H9 (cell line): ENCODE results near the gene BCL2L1. TPM values are rescaled to one million over a fixed set of nuclear protein-coding genes. Genes with fewer than 3 reads are reported as not detected.

Source experiments
- DNase-seq: peaks from one replicate; pipeline ENCODE4 v3.0.0-alpha.2; 2017
- H2AFZ ChIP-seq: one replicate; pipeline ENCODE4 v1.6.1; 2013; ENCODE audit warnings: mild to moderate bottlenecking, low read length, control low read depth, moderate library complexity
- H2AK5ac ChIP-seq: 2 replicates; pipeline ENCODE4 v1.6.1; 2013; ENCODE audit warnings: low read length, control low read depth, mixed read lengths; ENCODE audit not compliant: insufficient read length
- H2BK120ac ChIP-seq: one replicate; pipeline ENCODE4 v1.6.1; 2013; ENCODE audit warnings: low read depth, mild to moderate bottlenecking, low read length, control low read depth, inconsistent platforms; ENCODE audit not compliant: poor library complexity, severe bottlenecking
- H2BK12ac ChIP-seq: 2 replicates; pipeline ENCODE4 v1.6.1; 2013; ENCODE audit warnings: low read length, control low read depth, mixed read lengths, low read depth; ENCODE audit not compliant: insufficient read length
- H2BK15ac ChIP-seq: 2 replicates; pipeline ENCODE4 v1.6.1; 2013; ENCODE audit warnings: low read depth, low read length, control low read depth
- H2BK20ac ChIP-seq: one replicate; pipeline ENCODE4 v1.6.1; 2013; ENCODE audit warnings: low read depth, mild to moderate bottlenecking, low read length, control low read depth, inconsistent platforms; ENCODE audit not compliant: poor library complexity, severe bottlenecking
- H2BK5ac ChIP-seq: 2 replicates; pipeline ENCODE4 v1.6.1; 2013; ENCODE audit warnings: low read length, control low read depth, mixed read lengths; ENCODE audit not compliant: insufficient read length
- H3K14ac ChIP-seq: 2 replicates; pipeline ENCODE4 v1.6.1; 2013; ENCODE audit warnings: low read length, control low read depth; ENCODE audit not compliant: insufficient read depth
- H3K18ac ChIP-seq: 2 replicates; pipeline ENCODE4 v1.6.1; 2013; ENCODE audit warnings: low read depth, mild to moderate bottlenecking, mixed read lengths, low read length, control low read depth; ENCODE audit not compliant: insufficient read length
- H3K23ac ChIP-seq: 2 replicates; pipeline ENCODE4 v1.6.1; 2013; ENCODE audit warnings: low read length, control low read depth, mixed read lengths, low read depth; ENCODE audit not compliant: insufficient read length
- H3K23me2 ChIP-seq: 2 replicates; pipeline ENCODE4 v1.6.1; 2013; ENCODE audit warnings: low read depth, mild to moderate bottlenecking, mixed read lengths, low read length, control low read depth; ENCODE audit not compliant: insufficient read length, poor library complexity, severe bottlenecking
- H3K27ac ChIP-seq: 2 replicates; pipeline ENCODE4 v1.5.1; 2013; ENCODE audit warnings: low read length, control low read depth, mixed read lengths, low read depth; ENCODE audit not compliant: insufficient read length
- H3K27me3 ChIP-seq: 2 replicates; pipeline ENCODE4 v1.6.1; 2013; ENCODE audit warnings: low read length, control low read depth, inconsistent platforms; ENCODE audit not compliant: insufficient read depth
- H3K4ac ChIP-seq: 2 replicates; pipeline ENCODE4 v1.6.1; 2013; ENCODE audit warnings: low read depth, mild to moderate bottlenecking, control low read depth, inconsistent platforms, low read length, moderate library complexity
- H3K4me1 ChIP-seq: 2 replicates; pipeline ENCODE4 v1.6.1; 2013; ENCODE audit warnings: low read length, control low read depth, inconsistent platforms; ENCODE audit not compliant: insufficient read depth
- H3K4me2 ChIP-seq: 2 replicates; pipeline ENCODE4 v1.6.1; 2013; ENCODE audit warnings: low read length, control low read depth, mixed read lengths; ENCODE audit not compliant: insufficient read length, insufficient read depth
- H3K56ac ChIP-seq: 2 replicates; pipeline ENCODE4 v1.6.1; 2013; ENCODE audit warnings: low read depth, mild to moderate bottlenecking, mixed read lengths, low read length, control low read depth; ENCODE audit not compliant: insufficient read length
- H3K79me1 ChIP-seq: 2 replicates; pipeline ENCODE4 v1.6.1; 2013; ENCODE audit warnings: low read depth, mild to moderate bottlenecking, moderate library complexity, low read length, control low read depth, inconsistent platforms; ENCODE audit not compliant: insufficient read depth, poor library complexity, severe bottlenecking
- H3K79me2 ChIP-seq: 2 replicates; pipeline ENCODE4 v1.6.1; 2013; ENCODE audit warnings: low read length, control low read depth, inconsistent platforms; ENCODE audit not compliant: insufficient read depth
- H3K9ac ChIP-seq: 2 replicates; pipeline ENCODE4 v1.6.1; 2013; ENCODE audit warnings: low read length, control low read depth, mixed read lengths; ENCODE audit not compliant: insufficient read length; ENCODE audit errors: extremely low read depth
- H3K9me3 ChIP-seq: one replicate; pipeline ENCODE4 v1.6.1; 2013; ENCODE audit warnings: low read depth, low read length, inconsistent platforms; ENCODE audit not compliant: control insufficient read depth
- H3T11ph ChIP-seq: one replicate; pipeline ENCODE4 v1.6.1; 2013; ENCODE audit warnings: mild to moderate bottlenecking, low read length, control low read depth, inconsistent platforms
- H4K20me1 ChIP-seq: one replicate; pipeline ENCODE4 v1.6.1; 2013; ENCODE audit not compliant: control insufficient read depth, insufficient read length, insufficient read depth
- H4K5ac ChIP-seq: 2 replicates; pipeline ENCODE4 v1.6.1; 2013; ENCODE audit warnings: low read depth, mild to moderate bottlenecking, mixed read lengths, low read length, control low read depth; ENCODE audit not compliant: insufficient read length
- H4K8ac ChIP-seq: replicated peaks from 2 replicates; pipeline ENCODE4 v1.6.1; 2013; ENCODE audit warnings: low read length, control low read depth, mixed read lengths, low read depth; ENCODE audit not compliant: insufficient read length
- H4K91ac ChIP-seq: 2 replicates; pipeline ENCODE4 v1.6.1; 2013; ENCODE audit warnings: low read depth, mild to moderate bottlenecking, moderate library complexity, mixed read lengths, low read length, control low read depth; ENCODE audit not compliant: insufficient read length
- H3K27ac Mint-ChIP-seq, 3 experiments: 2 replicates in 2 of 3; 3 replicates in 1 of 3; pipeline ENCODE4 v1.8.0; 2020 to 2021; ENCODE audit warnings: mixed read lengths in 3 of 3, mild to moderate bottlenecking in 1 of 3, moderate library complexity in 1 of 3
- H3K27me3 Mint-ChIP-seq: 2 replicates; pipeline ENCODE4 v1.8.0; 2021; ENCODE audit warnings: low read depth, mild to moderate bottlenecking, moderate library complexity, mixed read lengths
- H3K36me3 Mint-ChIP-seq, 3 experiments: 2 replicates in 2 of 3; 3 replicates in 1 of 3; pipeline ENCODE4 v1.8.0; 2020 to 2021; ENCODE audit warnings: low read depth in 3 of 3, mixed read lengths in 3 of 3; ENCODE audit not compliant: insufficient read depth in 1 of 3
- H3K4me1 Mint-ChIP-seq, 2 experiments: 2 replicates each; pipeline ENCODE4 v1.8.0; 2020; ENCODE audit warnings: mixed read lengths in 2 of 2
- H3K4me3 Mint-ChIP-seq, 2 experiments: 2 replicates in 1 of 2; 3 replicates in 1 of 2; pipeline ENCODE4 v1.8.0; 2020 to 2021; ENCODE audit warnings: mild to moderate bottlenecking in 2 of 2, mixed read lengths in 2 of 2, moderate library complexity in 1 of 2
- H3K9me3 Mint-ChIP-seq, 2 experiments: 2 replicates in 1 of 2; 3 replicates in 1 of 2; pipeline ENCODE4 v1.8.0; 2020; ENCODE audit warnings: mild to moderate bottlenecking in 2 of 2, mixed read lengths in 2 of 2, moderate library complexity in 1 of 2
- WGBS: extraction: QIAGEN DNeasy Blood & Tissue Kit; methylation state at CpG from one replicate; pipeline ENCODE4 v1.1.7; 2013; ENCODE audit warnings: missing lambda C conversion rate, low lambda C conversion rate, mixed read lengths; ENCODE audit not compliant: insufficient read length; ENCODE audit errors: extremely low coverage; 5-methylcytosine and 5-hydroxymethylcytosine counted together
- total RNA-seq: library from RNA; stranded (reverse); gene quantifications from 2 replicates; pipeline ENCODE4 v1.2.1, GENCODE V29; 2021
- TF ChIP-seq, protein P1 (sequence below): fragments of 200-600 bp; sonication (generic); conservative IDR thresholded peaks from 3 replicates; pipeline ENCODE4 v1.8.0; 2021; ENCODE audit warnings: antibody characterized with exemption, mild to moderate bottlenecking

The BCL2L1 gene
- total RNA-seq, 1 experiment from 2014 or later = 105 TPM

DNA sequence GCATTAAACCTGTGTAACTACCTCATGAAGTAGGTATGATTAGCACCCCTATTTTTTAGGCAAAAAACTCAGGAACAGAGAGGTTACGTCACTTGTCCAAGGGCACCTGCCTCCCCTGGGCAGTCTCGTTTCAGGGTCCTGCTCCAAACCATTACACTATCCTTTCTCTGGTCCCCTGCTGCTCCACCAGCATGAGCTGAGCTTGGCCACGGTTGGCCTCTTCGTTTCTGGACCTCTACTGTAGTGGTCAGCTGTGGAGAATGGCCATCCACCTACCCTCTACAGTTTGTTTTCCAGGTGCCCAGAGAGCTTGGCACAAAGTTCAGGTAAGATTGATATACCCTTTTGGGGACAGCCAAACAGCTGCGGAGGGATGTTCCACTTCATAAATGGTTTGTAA is 68.1 kb downstream of the BCL2L1 start:
- no peak overlapping the region for H2BK5ac ChIP-seq
- Mint-ChIP-seq H3K27ac (no peak overlapping the region), H3K4me3 (no peak overlapping the region), H3K4me1 (no peaks in the 10 kb centered on the region), H3K9me3 (no peaks in the 10 kb centered on the region), H3K36me3 (no peaks in the 10 kb centered on the region), H3K27me3 (peaks cover 5% of the 10 kb centered on the region)
- no peaks in the 10 kb centered on the region for H3K4me1 ChIP-seq
- H3T11ph ChIP-seq = no peak overlapping the region
- no peak overlapping the region for H4K5ac ChIP-seq
- H3K27me3 ChIP-seq = no peaks in the 10 kb centered on the region
- H3K27ac ChIP-seq = no peak overlapping the region
- no peak overlapping the region for H2BK15ac ChIP-seq
- H4K91ac ChIP-seq = no peak overlapping the region
- H3K4me2 ChIP-seq = no peak overlapping the region
- no peak overlapping the region for H3K9ac ChIP-seq
- no peak overlapping the region for H2BK12ac ChIP-seq
- no peak for DNase-seq
- no CpG with 5 or more reads among the region's 5 CpGs for WGBS
- H3K79me2 ChIP-seq = no peaks in the 10 kb centered on the region
- no peak overlapping the region for H3K14ac ChIP-seq
- no peak overlapping the region for H2BK20ac ChIP-seq
- no peak overlapping the region for H2AFZ ChIP-seq
- H2AK5ac ChIP-seq = no peak overlapping the region
- H3K18ac ChIP-seq = no peak overlapping the region
- no peak overlapping the region for H3K56ac ChIP-seq
- no peaks in the 10 kb centered on the region for H3K79me1 ChIP-seq
- no peak overlapping the region for H3K23ac ChIP-seq
- no peak overlapping the region for H4K8ac ChIP-seq
- H3K23me2 ChIP-seq = no peaks in the 10 kb centered on the region
- TF ChIP-seq, protein P1, sequence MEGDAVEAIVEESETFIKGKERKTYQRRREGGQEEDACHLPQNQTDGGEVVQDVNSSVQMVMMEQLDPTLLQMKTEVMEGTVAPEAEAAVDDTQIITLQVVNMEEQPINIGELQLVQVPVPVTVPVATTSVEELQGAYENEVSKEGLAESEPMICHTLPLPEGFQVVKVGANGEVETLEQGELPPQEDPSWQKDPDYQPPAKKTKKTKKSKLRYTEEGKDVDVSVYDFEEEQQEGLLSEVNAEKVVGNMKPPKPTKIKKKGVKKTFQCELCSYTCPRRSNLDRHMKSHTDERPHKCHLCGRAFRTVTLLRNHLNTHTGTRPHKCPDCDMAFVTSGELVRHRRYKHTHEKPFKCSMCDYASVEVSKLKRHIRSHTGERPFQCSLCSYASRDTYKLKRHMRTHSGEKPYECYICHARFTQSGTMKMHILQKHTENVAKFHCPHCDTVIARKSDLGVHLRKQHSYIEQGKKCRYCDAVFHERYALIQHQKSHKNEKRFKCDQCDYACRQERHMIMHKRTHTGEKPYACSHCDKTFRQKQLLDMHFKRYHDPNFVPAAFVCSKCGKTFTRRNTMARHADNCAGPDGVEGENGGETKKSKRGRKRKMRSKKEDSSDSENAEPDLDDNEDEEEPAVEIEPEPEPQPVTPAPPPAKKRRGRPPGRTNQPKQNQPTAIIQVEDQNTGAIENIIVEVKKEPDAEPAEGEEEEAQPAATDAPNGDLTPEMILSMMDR = no peak
- H2BK120ac ChIP-seq = no peak overlapping the region
- H4K20me1 ChIP-seq = no peaks in the 10 kb centered on the region
- H3K4ac ChIP-seq = no peak overlapping the region
- no peaks in the 10 kb centered on the region for H3K9me3 ChIP-seq
